Loucy (cell line): ENCODE results near the gene CCDC61.

Experiments used
- H2AFZ ChIP-seq: fragments of 200-600 bp; sonication (generic); 2 replicates; pipeline ENCODE4 v1.6.0; 2016; ENCODE audit warnings: antibody characterized with exemption, mild to moderate bottlenecking, low read length, moderate library complexity
- H3F3A ChIP-seq: fragments of 200-600 bp; 2 replicates; pipeline ENCODE4 v1.6.0; 2016; ENCODE audit warnings: antibody characterized with exemption, low read depth, mild to moderate bottlenecking
- H3K27me3 ChIP-seq: fragments of 200-600 bp; sonication (generic); 2 replicates; pipeline ENCODE4 v1.6.1; 2014; ENCODE audit warnings: low read length, mild to moderate bottlenecking; ENCODE audit not compliant: insufficient read depth, poor library complexity, severe bottlenecking
- H3K36me3 ChIP-seq: fragments of 200-600 bp; sonication (generic); 2 replicates; pipeline ENCODE4 v1.6.1; 2016; ENCODE audit warnings: low read length; ENCODE audit not compliant: insufficient read depth
- H3K4me1 ChIP-seq: fragments of 200-600 bp; sonication (generic); 2 replicates; pipeline ENCODE4 v1.5.1; 2014; ENCODE audit warnings: low read length, mild to moderate bottlenecking; ENCODE audit not compliant: insufficient read depth, poor library complexity, severe bottlenecking
- H3K4me2 ChIP-seq: fragments of 200-600 bp; sonication (generic); 2 replicates; pipeline ENCODE4 v1.6.0; 2014; ENCODE audit warnings: antibody characterized with exemption, low read length, low read depth, mild to moderate bottlenecking; ENCODE audit not compliant: poor library complexity, severe bottlenecking
- H3K4me3 ChIP-seq: fragments of 200-600 bp; sonication (generic); 2 replicates; pipeline ENCODE4 v1.5.1; 2014; ENCODE audit warnings: low read length, mild to moderate bottlenecking, mixed read lengths; ENCODE audit not compliant: poor library complexity, severe bottlenecking
- H3K79me2 ChIP-seq: fragments of 200-600 bp; sonication (generic); 2 replicates; pipeline ENCODE4 v1.6.1; 2014; ENCODE audit warnings: low read length; ENCODE audit not compliant: insufficient read depth
- H3K9ac ChIP-seq: fragments of 200-600 bp; sonication (generic); 2 replicates; pipeline ENCODE4 v1.6.0; 2014; ENCODE audit warnings: mild to moderate bottlenecking, low read depth, low read length, moderate library complexity; ENCODE audit not compliant: poor library complexity, severe bottlenecking
- H3K9me2 ChIP-seq: fragments of 200-600 bp; sonication (generic); replicated peaks from 2 replicates; pipeline ENCODE4 v1.6.1; 2016; ENCODE audit warnings: low read depth, low read length, mixed read lengths
- H3K9me3 ChIP-seq: fragments of 200-600 bp; sonication (generic); 2 replicates; pipeline ENCODE4 v1.6.1; 2014; ENCODE audit warnings: mild to moderate bottlenecking, antibody characterized with exemption, low read length, low read depth; ENCODE audit not compliant: insufficient read depth
- H4K20me1 ChIP-seq: fragments of 200-600 bp; sonication (generic); 2 replicates; pipeline ENCODE4 v1.6.0; 2014; ENCODE audit warnings: antibody characterized with exemption, low read length, mild to moderate bottlenecking; ENCODE audit not compliant: insufficient read depth, poor library complexity, severe bottlenecking
- EZH2phosphoT487 ChIP-seq: fragments of 200-600 bp; IDR thresholded peaks from 2 replicates; pipeline ENCODE4 v1.6.1; 2018; ENCODE audit warnings: antibody characterized with exemption, mild to moderate bottlenecking, moderate library complexity, borderline replicate concordance
- TF ChIP-seq, protein P1 (sequence below): fragments of 200-600 bp; sonication (generic); conservative IDR thresholded peaks from 2 replicates; pipeline ENCODE4 v1.5.1; 2014; ENCODE audit warnings: mild to moderate bottlenecking, antibody characterized with exemption, low read length

Gene CCDC61

DNA sequence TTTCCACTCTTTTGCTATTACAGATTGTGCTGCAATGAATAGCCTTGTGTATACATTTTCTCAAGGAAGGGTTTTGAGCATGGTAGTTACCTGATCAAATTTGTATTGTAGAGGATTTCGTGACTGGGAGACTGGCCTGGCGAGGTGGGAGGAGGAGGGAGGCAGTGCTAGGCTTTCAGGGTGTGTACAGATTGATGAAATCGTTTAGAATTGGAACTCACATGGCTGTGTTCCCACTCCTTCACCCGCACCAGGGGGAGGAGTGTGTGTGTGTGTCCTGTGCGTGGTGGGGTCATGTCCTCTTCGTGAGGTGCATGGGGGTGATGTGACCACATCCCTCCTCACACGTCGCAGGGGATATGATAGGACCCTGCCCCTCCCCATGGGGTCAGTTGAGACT is 19.3 kb downstream of the CCDC61 start:
- H3K4me1 ChIP-seq, result no peaks in the 10 kb centered on the region
- no peak overlapping the region for H3K4me2 ChIP-seq
- no peaks in the 10 kb centered on the region for H3F3A ChIP-seq
- H3K9me2 ChIP-seq, result no peaks in the 10 kb centered on the region
- no peak overlapping the region for H3K9ac ChIP-seq
- no peaks in the 10 kb centered on the region for H3K79me2 ChIP-seq
- TF ChIP-seq, protein P1, sequence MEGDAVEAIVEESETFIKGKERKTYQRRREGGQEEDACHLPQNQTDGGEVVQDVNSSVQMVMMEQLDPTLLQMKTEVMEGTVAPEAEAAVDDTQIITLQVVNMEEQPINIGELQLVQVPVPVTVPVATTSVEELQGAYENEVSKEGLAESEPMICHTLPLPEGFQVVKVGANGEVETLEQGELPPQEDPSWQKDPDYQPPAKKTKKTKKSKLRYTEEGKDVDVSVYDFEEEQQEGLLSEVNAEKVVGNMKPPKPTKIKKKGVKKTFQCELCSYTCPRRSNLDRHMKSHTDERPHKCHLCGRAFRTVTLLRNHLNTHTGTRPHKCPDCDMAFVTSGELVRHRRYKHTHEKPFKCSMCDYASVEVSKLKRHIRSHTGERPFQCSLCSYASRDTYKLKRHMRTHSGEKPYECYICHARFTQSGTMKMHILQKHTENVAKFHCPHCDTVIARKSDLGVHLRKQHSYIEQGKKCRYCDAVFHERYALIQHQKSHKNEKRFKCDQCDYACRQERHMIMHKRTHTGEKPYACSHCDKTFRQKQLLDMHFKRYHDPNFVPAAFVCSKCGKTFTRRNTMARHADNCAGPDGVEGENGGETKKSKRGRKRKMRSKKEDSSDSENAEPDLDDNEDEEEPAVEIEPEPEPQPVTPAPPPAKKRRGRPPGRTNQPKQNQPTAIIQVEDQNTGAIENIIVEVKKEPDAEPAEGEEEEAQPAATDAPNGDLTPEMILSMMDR, result no peak
- no peak overlapping the region for H2AFZ ChIP-seq
- no peaks in the 10 kb centered on the region for H3K9me3 ChIP-seq
- no peaks in the 10 kb centered on the region for H3K27me3 ChIP-seq
- H3K36me3 ChIP-seq, result peaks cover 8% of the 10 kb centered on the region; the same call in 1 of the 2 replicates
- H3K4me3 ChIP-seq, result no peak overlapping the region
- H4K20me1 ChIP-seq, result no peaks in the 10 kb centered on the region

DNA sequence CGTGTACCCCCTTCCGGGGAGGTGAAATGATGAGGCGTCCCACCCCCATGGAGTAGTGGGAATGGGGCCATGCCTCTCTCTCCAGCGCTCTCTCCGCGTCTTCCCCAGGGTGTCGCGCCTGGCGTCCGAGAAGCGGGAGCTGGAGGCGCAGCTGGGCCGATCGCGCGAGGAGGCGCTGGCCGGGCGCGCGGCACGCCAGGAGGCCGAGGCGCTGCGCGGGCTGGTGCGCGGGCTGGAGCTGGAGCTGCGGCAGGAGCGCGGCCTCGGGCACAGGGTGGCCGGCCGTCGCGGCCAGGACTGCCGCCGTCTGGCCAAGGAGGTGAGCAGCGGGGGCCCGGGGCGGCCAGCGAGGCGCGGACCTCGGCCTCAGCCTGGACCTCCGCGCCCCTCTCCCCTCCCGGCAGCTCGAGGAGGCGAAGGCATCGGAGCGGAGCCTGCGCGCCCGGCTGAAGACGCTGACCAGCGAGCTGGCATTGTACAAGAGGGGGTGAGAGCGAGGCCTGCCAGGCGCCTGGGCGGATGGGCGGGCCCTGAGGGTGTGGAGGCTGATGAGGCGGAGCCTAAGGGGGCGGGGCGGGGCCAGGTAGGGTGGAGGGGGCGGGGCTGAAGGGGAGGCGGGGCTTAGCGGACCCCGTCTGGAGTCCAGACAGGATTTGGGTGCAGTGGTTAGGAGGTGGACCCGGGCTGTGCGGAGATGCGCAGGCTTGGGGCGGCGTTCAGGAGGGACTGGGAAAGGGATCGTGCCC is 19.8 kb downstream of the CCDC61 start:
- no peak overlapping the region for H3K9ac ChIP-seq
- H3K4me1 ChIP-seq, result no peaks in the 10 kb centered on the region
- H3K4me2 ChIP-seq, result no peak overlapping the region
- peaks cover 8% of the 10 kb centered on the region; the same call in 1 of the 2 replicates for H3K36me3 ChIP-seq
- H3K9me2 ChIP-seq, result no peaks in the 10 kb centered on the region
- H3K27me3 ChIP-seq, result no peaks in the 10 kb centered on the region
- H3K4me3 ChIP-seq, result no peak overlapping the region
- H4K20me1 ChIP-seq, result no peaks in the 10 kb centered on the region
- H3F3A ChIP-seq, result no peaks in the 10 kb centered on the region
- H2AFZ ChIP-seq, result no peak overlapping the region
- TF ChIP-seq EZH2phosphoT487, result no peak
- TF ChIP-seq, protein P1, result no peak
- no peaks in the 10 kb centered on the region for H3K79me2 ChIP-seq
- H3K9me3 ChIP-seq, result no peaks in the 10 kb centered on the region

DNA sequence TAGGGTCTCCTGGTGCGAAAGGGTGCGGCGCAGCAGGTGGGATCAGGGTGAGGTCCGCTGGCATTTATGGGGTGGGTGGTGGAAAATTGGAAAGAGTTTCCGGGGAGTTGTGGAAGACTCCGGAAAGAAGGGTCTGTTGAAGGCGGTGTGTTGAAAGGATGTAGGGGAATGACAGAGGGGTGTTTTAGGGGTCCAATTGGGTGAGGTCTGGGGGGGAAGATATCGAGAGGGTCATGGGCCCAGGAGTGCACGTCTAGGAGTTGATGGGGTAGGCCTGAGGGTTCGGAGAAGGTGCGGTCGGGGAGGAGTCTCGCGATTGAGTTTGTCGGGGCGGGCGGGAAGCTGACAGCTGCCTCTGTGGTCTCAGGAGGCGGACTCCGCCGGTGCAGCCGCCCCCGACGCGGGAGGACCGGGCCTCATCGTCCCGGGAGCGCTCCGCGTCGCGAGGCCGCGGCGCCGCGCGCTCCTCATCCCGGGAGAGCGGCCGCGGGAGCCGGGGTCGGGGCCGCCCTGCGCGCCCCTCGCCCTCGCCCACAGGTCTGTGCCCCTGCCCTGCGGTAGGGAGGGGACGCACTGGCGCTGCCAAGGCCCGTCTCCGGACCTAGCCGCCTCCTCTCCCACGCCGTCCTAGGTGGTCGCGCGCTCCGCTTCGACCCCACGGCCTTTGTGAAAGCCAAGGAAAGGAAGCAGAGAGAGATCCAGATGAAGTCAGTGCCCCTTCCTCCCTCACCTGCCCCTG is 20.6 kb downstream of the CCDC61 start:
- H2AFZ ChIP-seq, result no peak overlapping the region
- no peaks in the 10 kb centered on the region for H4K20me1 ChIP-seq
- H3K4me3 ChIP-seq, result no peak overlapping the region

More for the DNA sequence above, 20.6 kb downstream of the CCDC61 start:
- H3K79me2 ChIP-seq, result no peaks in the 10 kb centered on the region
- H3K9me2 ChIP-seq, result no peaks in the 10 kb centered on the region
- H3K4me2 ChIP-seq, result no peak overlapping the region
- no peak overlapping the region for H3K9ac ChIP-seq
- no peaks in the 10 kb centered on the region for H3K4me1 ChIP-seq
- H3F3A ChIP-seq, result no peaks in the 10 kb centered on the region
- H3K9me3 ChIP-seq, result no peaks in the 10 kb centered on the region
- TF ChIP-seq, protein P1, result no peak
- no peak for TF ChIP-seq EZH2phosphoT487
- H3K27me3 ChIP-seq, result no peaks in the 10 kb centered on the region
- peaks cover 5% of the 10 kb centered on the region; the same call in 1 of the 2 replicates for H3K36me3 ChIP-seq
